OCI-LY3 (cell line): Measurements from ENCODE around the gene LYPD1.
A peak's percentile ranks its signal among the peaks of the same experiment; 100 is the strongest.

Experiments used
- H2AFZ ChIP-seq: fragments of 200-600, 300-600 bp; shearing (Covaris generic); 2 replicates; pipeline ENCODE4 v1.6.0; 2014; ENCODE audit warnings: antibody characterized with exemption, low read depth, low read length
- H3K27ac ChIP-seq: fragments of 200-600, 300-600 bp; sonication (generic); 2 replicates; pipeline ENCODE4 v1.5.1; 2014; ENCODE audit warnings: mild to moderate bottlenecking, low read length, moderate library complexity, mixed read lengths
- H3K27me3 ChIP-seq: fragments of 200-600, 300-600 bp; sonication (generic); 2 replicates; pipeline ENCODE4 v1.6.1; 2014; ENCODE audit warnings: low read depth, low read length, mixed read lengths
- H3K36me3 ChIP-seq: fragments of 200-600, 300-600 bp; sonication (generic); replicated peaks from 2 replicates; pipeline ENCODE3; 2014; ENCODE audit warnings: low read depth, low read length, mixed read lengths
- H3K4me1 ChIP-seq: fragments of 300-600, 200-600 bp; sonication (generic); 2 replicates; pipeline ENCODE4 v1.6.1; 2014; ENCODE audit warnings: low read length, mixed read lengths
- H3K4me2 ChIP-seq: fragments of 200-600, 300-600 bp; sonication (generic); 2 replicates; pipeline ENCODE4 v1.6.1; 2014; ENCODE audit warnings: low read length, mixed read lengths
- H3K4me3 ChIP-seq: fragments of 300-600, 200-600 bp; sonication (generic); 2 replicates; pipeline ENCODE4 v1.5.1; 2014; ENCODE audit warnings: antibody characterized with exemption, mild to moderate bottlenecking, low read length, moderate library complexity
- H3K79me2 ChIP-seq: fragments of 300-600, 200-600 bp; shearing (Covaris generic); 2 replicates; pipeline ENCODE4 v1.6.1; 2014; ENCODE audit warnings: mild to moderate bottlenecking, low read length, mixed read lengths
- H3K9ac ChIP-seq: fragments of 300-600, 200-600 bp; shearing (Covaris generic); 2 replicates; pipeline ENCODE4 v1.6.0; 2014; ENCODE audit warnings: mild to moderate bottlenecking, low read length, moderate library complexity
- H3K9me3 ChIP-seq: fragments of 200-600, 300-600 bp; shearing (Covaris generic); 2 replicates; pipeline ENCODE4 v1.6.1; 2014; ENCODE audit warnings: low read length, mixed read lengths; ENCODE audit not compliant: insufficient read depth
- H4K20me1 ChIP-seq: fragments of 200-600, 300-600 bp; sonication (generic); 2 replicates; pipeline ENCODE4 v1.6.1; 2016; ENCODE audit warnings: low read length, mixed read lengths; ENCODE audit not compliant: insufficient read depth
- CTCF ChIP-seq: fragments of 200-600, 300-600 bp; sonication (generic); IDR thresholded peaks from 2 replicates; pipeline ENCODE4 v1.5.1; 2014; ENCODE audit warnings: antibody characterized with exemption, low read length, low read depth
- EZH2phosphoT487 ChIP-seq: fragments of 200-600 bp; shearing (Covaris generic); IDR thresholded peaks from 2 replicates; pipeline ENCODE4 v1.6.1; 2018; ENCODE audit warnings: antibody characterized with exemption, mixed run types, low read depth

The LYPD1 gene

GRCh38 chr2:132680544-132680943 lies 10.5 kb upstream of the LYPD1 start:
- H2AFZ ChIP-seq: no peak overlapping the region
- H3K4me1 ChIP-seq: no peaks in the 10 kb centered on the region
- no peak overlapping the region for H3K9ac ChIP-seq
- no peak overlapping the region for H3K27ac ChIP-seq
- H3K79me2 ChIP-seq: no peaks in the 10 kb centered on the region
- H3K4me3 ChIP-seq: no peak overlapping the region
- peaks cover 27% of the 10 kb centered on the region for H3K27me3 ChIP-seq
- no peaks in the 10 kb centered on the region for H3K36me3 ChIP-seq
- H4K20me1 ChIP-seq: no peaks in the 10 kb centered on the region
- no peak overlapping the region for H3K4me2 ChIP-seq
- TF ChIP-seq EZH2phosphoT487: no peak
- TF ChIP-seq CTCF: no peak
- no peaks in the 10 kb centered on the region for H3K9me3 ChIP-seq

GRCh38 chr2:132678483-132678882 lies 8.5 kb upstream of the LYPD1 start:
- no peaks in the 10 kb centered on the region for H3K4me1 ChIP-seq
- H3K27me3 ChIP-seq: peaks cover 27% of the 10 kb centered on the region
- H3K9ac ChIP-seq: no peak overlapping the region
- H2AFZ ChIP-seq: no peak overlapping the region
- no peak overlapping the region for H3K27ac ChIP-seq
- H3K4me3 ChIP-seq: no peak overlapping the region
- no peaks in the 10 kb centered on the region for H4K20me1 ChIP-seq
- no peaks in the 10 kb centered on the region for H3K79me2 ChIP-seq
- no peaks in the 10 kb centered on the region for H3K9me3 ChIP-seq
- H3K4me2 ChIP-seq: no peak overlapping the region
- TF ChIP-seq CTCF (no peak), EZH2phosphoT487 (no peak)
- no peaks in the 10 kb centered on the region for H3K36me3 ChIP-seq

GRCh38 chr2:132677661-132678060 lies 7.7 kb upstream of the LYPD1 start:
- no peaks in the 10 kb centered on the region for H4K20me1 ChIP-seq
- no peaks in the 10 kb centered on the region for H3K36me3 ChIP-seq
- peaks cover 27% of the 10 kb centered on the region for H3K27me3 ChIP-seq
- no peak overlapping the region for H3K4me3 ChIP-seq
- H3K79me2 ChIP-seq: no peaks in the 10 kb centered on the region
- H2AFZ ChIP-seq: no peak overlapping the region
- no peak overlapping the region for H3K4me2 ChIP-seq
- no peaks in the 10 kb centered on the region for H3K9me3 ChIP-seq
- H3K4me1 ChIP-seq: no peaks in the 10 kb centered on the region
- no peak for TF ChIP-seq CTCF
- no peak for TF ChIP-seq EZH2phosphoT487
- no peak overlapping the region for H3K9ac ChIP-seq
- no peak overlapping the region for H3K27ac ChIP-seq

- Histone ChIP-seq H3K27me3 (peaks cover 24% of the 10 kb centered on the region), H3K36me3 (no peaks in the 10 kb centered on the region), H4K20me1 (no peaks in the 10 kb centered on the region), H3K9ac (no peak overlapping the region), H3K4me2 (no peak overlapping the region), H3K79me2 (no peaks in the 10 kb centered on the region), H3K4me3 (no peak overlapping the region), H3K4me1 (no peaks in the 10 kb centered on the region), H3K27ac (no peak overlapping the region), H3K9me3 (no peaks in the 10 kb centered on the region), H2AFZ (no peak overlapping the region)
- TF ChIP-seq EZH2phosphoT487 (no peak), CTCF (peak; percentile 57)
Observed at GRCh38 chr2:132676999-132677398, 7.0 kb upstream of the LYPD1 start.
